ENCODE measurements around the gene COPS7A.

Gene COPS7A

GRCh38 chr12:6688999-6689882 is 34.6 kb upstream of the COPS7A start, which contains the start of gene ZNF384:
TSS of gene ZNF384 (minus strand) at chr12:6689375. CDS start at chr12:6679520, 9,855 bp downstream.
- H3K36me3 ChIP-seq (ENCODE audit: control insufficient read depth, insufficient read depth, low read length), result no peaks in the 10 kb centered on the region; the same call in 1 of the 2 replicates
- H3K27me3 ChIP-seq (replicated peaks; ENCODE audit: control insufficient read depth, insufficient read depth, low read length), result no peaks in the 10 kb centered on the region
- H3K4me3 ChIP-seq (replicated peaks; ENCODE audit: low read depth, low read length), result peak within 1 kb of the TSS; percentile 98
- TF ChIP-seq, protein P1, sequence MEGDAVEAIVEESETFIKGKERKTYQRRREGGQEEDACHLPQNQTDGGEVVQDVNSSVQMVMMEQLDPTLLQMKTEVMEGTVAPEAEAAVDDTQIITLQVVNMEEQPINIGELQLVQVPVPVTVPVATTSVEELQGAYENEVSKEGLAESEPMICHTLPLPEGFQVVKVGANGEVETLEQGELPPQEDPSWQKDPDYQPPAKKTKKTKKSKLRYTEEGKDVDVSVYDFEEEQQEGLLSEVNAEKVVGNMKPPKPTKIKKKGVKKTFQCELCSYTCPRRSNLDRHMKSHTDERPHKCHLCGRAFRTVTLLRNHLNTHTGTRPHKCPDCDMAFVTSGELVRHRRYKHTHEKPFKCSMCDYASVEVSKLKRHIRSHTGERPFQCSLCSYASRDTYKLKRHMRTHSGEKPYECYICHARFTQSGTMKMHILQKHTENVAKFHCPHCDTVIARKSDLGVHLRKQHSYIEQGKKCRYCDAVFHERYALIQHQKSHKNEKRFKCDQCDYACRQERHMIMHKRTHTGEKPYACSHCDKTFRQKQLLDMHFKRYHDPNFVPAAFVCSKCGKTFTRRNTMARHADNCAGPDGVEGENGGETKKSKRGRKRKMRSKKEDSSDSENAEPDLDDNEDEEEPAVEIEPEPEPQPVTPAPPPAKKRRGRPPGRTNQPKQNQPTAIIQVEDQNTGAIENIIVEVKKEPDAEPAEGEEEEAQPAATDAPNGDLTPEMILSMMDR (IDR thresholded peaks at IDR 0.05; ENCODE audit: insufficient read depth, low read length, poor library complexity, severe bottlenecking), result no peak
- peak; percentile 96 for DNase-seq (ENCODE audit: extremely low read depth, insufficient read length)

DNA sequence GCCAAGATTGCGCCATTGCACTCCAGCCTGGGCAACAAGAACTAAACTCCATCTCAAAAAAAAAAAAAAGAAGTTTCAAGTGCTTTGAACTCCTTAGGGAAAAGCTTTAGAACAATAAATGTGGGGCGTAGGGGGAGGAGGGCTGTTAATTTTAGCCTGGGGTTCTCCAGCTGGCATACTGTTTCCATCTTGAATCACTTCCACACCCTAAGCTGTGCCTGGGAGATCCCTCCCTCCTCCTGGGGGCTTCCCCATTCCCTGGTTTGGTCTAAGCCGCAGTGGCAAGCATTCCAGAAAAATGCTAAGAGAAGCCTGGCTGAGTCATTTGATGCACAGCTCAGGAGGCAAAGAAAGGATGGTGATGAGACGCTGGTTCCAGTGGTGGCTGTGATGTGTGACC is 32.4 kb upstream of the COPS7A start:
- TF ChIP-seq, protein P1 (IDR thresholded peaks at IDR 0.05; ENCODE audit: insufficient read depth, low read length, poor library complexity, severe bottlenecking), result no peak
- no peaks in the 10 kb centered on the region for H3K36me3 ChIP-seq (ENCODE audit: control insufficient read depth, insufficient read depth, low read length)
- DNase-seq (ENCODE audit: extremely low read depth, insufficient read length), result no peak
- H3K27me3 ChIP-seq (replicated peaks; ENCODE audit: control insufficient read depth, insufficient read depth, low read length), result no peaks in the 10 kb centered on the region
- H3K4me3 ChIP-seq (replicated peaks; ENCODE audit: low read depth, low read length), result no peak overlapping the region

DNA sequence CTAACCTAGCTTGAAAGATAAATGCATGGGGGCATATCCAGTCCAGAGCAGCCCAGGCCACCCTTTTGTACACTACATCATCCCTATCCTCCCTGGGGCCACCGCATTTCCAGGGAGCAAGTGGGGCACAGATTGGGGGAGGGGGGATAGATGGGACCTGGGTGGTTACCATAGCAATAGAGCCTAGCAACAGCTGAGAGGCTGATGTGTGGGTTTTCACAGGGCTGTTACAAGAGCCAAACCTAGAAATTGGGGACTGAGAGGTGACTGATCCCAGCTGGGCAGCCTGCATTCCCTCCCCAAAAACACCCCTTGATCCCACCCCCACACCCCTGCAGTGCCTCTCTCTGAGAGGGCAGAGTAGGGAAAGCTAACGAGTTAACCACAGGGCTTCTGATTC is 31.0 kb upstream of the COPS7A start:
- no peaks in the 10 kb centered on the region for H3K27me3 ChIP-seq (replicated peaks; ENCODE audit: control insufficient read depth, insufficient read depth, low read length)
- H3K36me3 ChIP-seq (ENCODE audit: control insufficient read depth, insufficient read depth, low read length), result no peaks in the 10 kb centered on the region
- H3K4me3 ChIP-seq (replicated peaks; ENCODE audit: low read depth, low read length), result no peak overlapping the region
- TF ChIP-seq, protein P1 (IDR thresholded peaks at IDR 0.05; ENCODE audit: insufficient read depth, low read length, poor library complexity, severe bottlenecking), result no peak
- no peak for DNase-seq (ENCODE audit: extremely low read depth, insufficient read length)

DNA sequence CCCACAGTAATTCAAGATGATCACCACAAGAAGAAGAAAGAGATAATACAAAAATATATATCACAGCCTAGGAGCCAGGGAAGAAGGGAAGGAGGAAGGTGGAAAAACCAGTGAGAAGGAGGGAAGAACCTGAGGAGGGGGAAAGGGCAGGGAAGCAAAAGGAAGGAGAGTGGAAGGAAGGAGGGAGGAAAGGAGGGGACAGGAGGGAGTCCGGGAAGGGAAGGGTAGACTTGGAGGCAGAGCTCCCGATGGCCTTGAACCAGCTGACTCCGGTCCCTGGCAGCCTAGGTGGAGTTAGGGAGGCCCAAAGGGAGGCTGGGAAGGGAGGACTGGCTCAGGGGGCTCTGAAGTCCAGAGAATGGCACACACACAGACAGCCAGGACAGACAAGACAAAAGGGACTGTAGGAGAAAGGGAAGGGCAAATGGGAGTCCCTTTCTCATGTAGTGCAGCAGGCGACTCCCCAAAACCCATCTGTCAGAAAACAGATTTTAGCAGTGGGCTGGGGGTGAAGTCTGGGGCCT is 30.0 kb upstream of the COPS7A start:
- no peaks in the 10 kb centered on the region for H3K27me3 ChIP-seq (replicated peaks; ENCODE audit: control insufficient read depth, insufficient read depth, low read length)
- DNase-seq (ENCODE audit: extremely low read depth, insufficient read length), result no peak
- H3K36me3 ChIP-seq (ENCODE audit: control insufficient read depth, insufficient read depth, low read length), result no peaks in the 10 kb centered on the region
- TF ChIP-seq, protein P1 (IDR thresholded peaks at IDR 0.05; ENCODE audit: insufficient read depth, low read length, poor library complexity, severe bottlenecking), result no peak
- H3K4me3 ChIP-seq (replicated peaks; ENCODE audit: low read depth, low read length), result no peak overlapping the region

GRCh38 chr12:6694701-6695100 is 29.1 kb upstream of the COPS7A start:
- DNase-seq (ENCODE audit: extremely low read depth, insufficient read length), result no peak
- Histone ChIP-seq H3K4me3 (replicated peaks; ENCODE audit: low read depth, low read length) (no peak overlapping the region), H3K36me3 (ENCODE audit: control insufficient read depth, insufficient read depth, low read length) (no peaks in the 10 kb centered on the region), H3K27me3 (replicated peaks; ENCODE audit: control insufficient read depth, insufficient read depth, low read length) (no peaks in the 10 kb centered on the region)
- TF ChIP-seq, protein P1 (IDR thresholded peaks at IDR 0.05; ENCODE audit: insufficient read depth, low read length, poor library complexity, severe bottlenecking), result no peak
